Lower leg skin (tissue), 3 donors: ENCODE results near the gene ATP13A2.

ENCODE experiments used
- POLR2A ChIP-seq, 2 donors: fragments of 450-650 bp; IDR thresholded peaks; one replicate each; pipeline ENCODE4 v1.6.1; 2016 to 2017; ENCODE audit warnings: antibody characterized with exemption in 2 of 2, mild to moderate bottlenecking in 1 of 2, moderate library complexity in 1 of 2
- TF ChIP-seq, protein P1 (sequence below), 3 donors: fragments of 450-650 bp; IDR thresholded peaks; one replicate each; pipeline ENCODE4 v1.5.1; 2016; ENCODE audit warnings: antibody characterized with exemption in 3 of 3, mild to moderate bottlenecking in 3 of 3, moderate library complexity in 2 of 3

DNA sequence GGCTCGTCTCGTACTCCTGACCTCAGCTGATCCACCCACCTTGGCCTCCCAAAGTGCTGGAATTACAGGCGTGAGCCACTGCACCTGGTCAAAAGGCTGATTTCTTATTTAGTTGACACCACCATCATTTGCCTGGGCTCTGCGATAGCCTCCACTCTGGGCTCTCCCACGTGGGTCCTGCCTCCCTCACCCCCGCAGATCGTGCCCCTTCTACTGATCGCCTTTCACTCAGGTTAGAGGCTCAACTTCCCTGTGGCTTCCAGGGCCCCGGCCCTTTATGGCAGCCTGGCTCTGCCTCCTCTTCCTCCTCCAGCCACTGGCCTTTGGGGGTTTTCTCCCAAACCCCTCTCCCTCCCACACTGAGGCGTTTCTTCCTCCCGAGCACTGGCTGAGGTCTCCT lies 28.8 kb downstream of the ATP13A2 start:
- TF ChIP-seq, protein P1, sequence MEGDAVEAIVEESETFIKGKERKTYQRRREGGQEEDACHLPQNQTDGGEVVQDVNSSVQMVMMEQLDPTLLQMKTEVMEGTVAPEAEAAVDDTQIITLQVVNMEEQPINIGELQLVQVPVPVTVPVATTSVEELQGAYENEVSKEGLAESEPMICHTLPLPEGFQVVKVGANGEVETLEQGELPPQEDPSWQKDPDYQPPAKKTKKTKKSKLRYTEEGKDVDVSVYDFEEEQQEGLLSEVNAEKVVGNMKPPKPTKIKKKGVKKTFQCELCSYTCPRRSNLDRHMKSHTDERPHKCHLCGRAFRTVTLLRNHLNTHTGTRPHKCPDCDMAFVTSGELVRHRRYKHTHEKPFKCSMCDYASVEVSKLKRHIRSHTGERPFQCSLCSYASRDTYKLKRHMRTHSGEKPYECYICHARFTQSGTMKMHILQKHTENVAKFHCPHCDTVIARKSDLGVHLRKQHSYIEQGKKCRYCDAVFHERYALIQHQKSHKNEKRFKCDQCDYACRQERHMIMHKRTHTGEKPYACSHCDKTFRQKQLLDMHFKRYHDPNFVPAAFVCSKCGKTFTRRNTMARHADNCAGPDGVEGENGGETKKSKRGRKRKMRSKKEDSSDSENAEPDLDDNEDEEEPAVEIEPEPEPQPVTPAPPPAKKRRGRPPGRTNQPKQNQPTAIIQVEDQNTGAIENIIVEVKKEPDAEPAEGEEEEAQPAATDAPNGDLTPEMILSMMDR (IDR thresholded peaks at IDR 0.05), result no peak
- TF ChIP-seq POLR2A (IDR thresholded peaks at IDR 0.05), result no peak
